T-helper 2 cell treated with Interferon-gamma antibody and Interleukin-4, amounts not matched to agents 5 μg/mL and 100 μg/mL, for 36 hours (primary cell): ENCODE results near the gene KCNA5.

Experiments
- DNase-seq: peaks from one replicate; pipeline ENCODE4 v3.0.0; 2021; ENCODE audit warnings: low spot score
- H3K27ac Mint-ChIP-seq: one replicate; pipeline ENCODE4 v1.8.0; 2021; ENCODE audit warnings: mild to moderate bottlenecking, mixed read lengths
- H3K27me3 Mint-ChIP-seq: one replicate; pipeline ENCODE4 v1.8.0; 2021; ENCODE audit warnings: low read depth, mixed read lengths
- H3K36me3 Mint-ChIP-seq: one replicate; pipeline ENCODE4 v1.8.0; 2021; ENCODE audit warnings: low read depth, mixed read lengths
- H3K4me1 Mint-ChIP-seq: one replicate; pipeline ENCODE4 v1.8.0; 2021; ENCODE audit warnings: low read depth, mixed read lengths
- H3K4me3 Mint-ChIP-seq: one replicate; pipeline ENCODE4 v1.8.0; 2022; ENCODE audit warnings: mild to moderate bottlenecking, moderate library complexity, mixed read lengths
- H3K9me3 Mint-ChIP-seq: one replicate; pipeline ENCODE4 v1.8.0; 2021; ENCODE audit warnings: mixed read lengths

Gene KCNA5

DNA sequence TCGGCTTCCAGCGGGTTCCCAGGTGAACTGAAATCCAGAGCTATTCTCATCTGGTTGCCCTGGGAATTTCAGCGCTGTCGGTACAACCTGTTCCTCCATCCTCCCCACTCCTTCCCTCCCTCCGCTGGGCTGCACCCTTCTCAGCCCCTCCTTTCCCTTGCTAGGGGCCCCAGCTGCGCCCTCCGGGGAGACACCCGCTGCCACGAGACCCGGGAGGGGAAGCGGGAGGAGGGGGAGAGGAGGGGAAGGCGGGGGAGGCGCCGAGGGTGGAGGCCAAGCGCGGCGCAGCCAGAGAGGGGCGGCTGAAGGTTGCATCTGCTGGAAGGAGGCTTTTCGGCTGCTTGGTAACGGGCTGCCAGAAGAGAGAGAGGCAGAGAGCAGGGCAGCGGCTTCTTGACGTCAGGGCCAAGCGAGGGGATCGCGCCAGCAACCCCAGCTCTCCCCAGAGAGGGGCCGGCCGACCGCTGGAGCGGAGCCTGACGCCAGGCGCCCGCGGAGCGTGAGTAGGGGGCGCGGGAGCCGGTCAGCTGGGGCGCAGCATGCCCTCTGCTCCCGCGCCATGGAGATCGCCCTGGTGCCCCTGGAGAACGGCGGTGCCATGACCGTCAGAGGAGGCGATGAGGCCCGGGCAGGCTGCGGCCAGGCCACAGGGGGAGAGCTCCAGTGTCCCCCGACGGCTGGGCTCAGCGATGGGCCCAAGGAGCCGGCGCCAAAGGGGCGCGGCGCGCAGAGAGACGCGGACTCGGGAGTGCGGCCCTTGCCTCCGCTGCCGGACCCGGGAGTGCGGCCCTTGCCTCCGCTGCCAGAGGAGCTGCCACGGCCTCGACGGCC lies at the start of gene KCNA5:
Gene KCNA5 (plus strand): TSS at position 291 of the 831 bp plus-strand sequence. CDS start 269 bp downstream, at position 560.
- H3K4me1 Mint-ChIP-seq, result no peaks in the 10 kb centered on the region
- H3K27ac Mint-ChIP-seq, result no peak within 1 kb of the TSS
- H3K9me3 Mint-ChIP-seq, result no peaks in the 10 kb centered on the region
- H3K27me3 Mint-ChIP-seq, result peaks cover 35% of the 10 kb centered on the region
- H3K36me3 Mint-ChIP-seq, result no peaks in the 10 kb centered on the region
- no peak within 1 kb of the TSS for H3K4me3 Mint-ChIP-seq
- DNase-seq, result no peak

DNA sequence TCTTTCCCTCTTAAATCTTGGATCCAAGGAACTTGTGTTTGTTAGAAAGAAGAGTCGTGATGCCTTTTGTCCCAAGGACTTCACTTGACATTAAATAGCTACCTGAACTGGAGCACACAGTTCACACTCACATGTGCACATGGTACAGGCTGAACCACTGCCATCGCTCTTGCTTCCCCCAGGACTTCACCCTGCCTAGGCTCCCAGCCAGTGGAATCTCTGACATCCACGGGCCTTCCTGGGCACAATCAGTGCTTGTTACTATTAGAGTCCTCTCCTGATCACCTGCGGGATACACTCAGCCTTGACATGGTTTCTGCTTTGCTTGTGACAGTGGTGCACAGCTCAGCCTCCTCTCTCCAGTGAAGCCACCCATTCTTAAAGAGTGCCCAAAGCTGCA lies 49.1 kb upstream of the KCNA5 start:
- Mint-ChIP-seq H3K4me3 (no peak overlapping the region), H3K9me3 (no peaks in the 10 kb centered on the region), H3K4me1 (no peaks in the 10 kb centered on the region), H3K27me3 (peaks cover 5% of the 10 kb centered on the region), H3K27ac (no peak overlapping the region), H3K36me3 (no peaks in the 10 kb centered on the region)
- no peak for DNase-seq

DNA sequence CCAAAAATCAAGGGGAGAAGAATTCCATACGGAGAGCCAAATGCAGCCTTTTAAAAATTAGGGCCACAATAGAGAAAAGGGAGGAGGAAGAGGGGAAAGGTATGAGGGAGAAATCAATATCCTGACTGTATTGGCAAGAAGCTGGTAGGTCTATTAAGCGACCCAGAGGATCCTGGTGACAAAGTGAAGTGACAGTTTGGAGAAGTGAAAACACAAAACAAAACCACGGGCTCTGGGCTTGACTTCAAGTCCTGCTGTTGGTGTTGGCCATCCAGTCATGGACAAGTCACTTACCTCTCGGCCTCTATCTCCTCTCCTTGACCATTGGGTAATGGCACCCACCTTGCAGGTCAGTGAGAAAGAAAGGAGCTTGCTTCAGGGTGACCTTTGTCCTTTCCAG lies 47.0 kb upstream of the KCNA5 start:
- no peak overlapping the region for H3K4me3 Mint-ChIP-seq
- H3K27ac Mint-ChIP-seq, result no peak overlapping the region
- no peaks in the 10 kb centered on the region for H3K4me1 Mint-ChIP-seq
- no peaks in the 10 kb centered on the region for H3K36me3 Mint-ChIP-seq
- DNase-seq, result no peak
- peaks cover 2% of the 10 kb centered on the region for H3K27me3 Mint-ChIP-seq
- H3K9me3 Mint-ChIP-seq, result no peaks in the 10 kb centered on the region

DNA sequence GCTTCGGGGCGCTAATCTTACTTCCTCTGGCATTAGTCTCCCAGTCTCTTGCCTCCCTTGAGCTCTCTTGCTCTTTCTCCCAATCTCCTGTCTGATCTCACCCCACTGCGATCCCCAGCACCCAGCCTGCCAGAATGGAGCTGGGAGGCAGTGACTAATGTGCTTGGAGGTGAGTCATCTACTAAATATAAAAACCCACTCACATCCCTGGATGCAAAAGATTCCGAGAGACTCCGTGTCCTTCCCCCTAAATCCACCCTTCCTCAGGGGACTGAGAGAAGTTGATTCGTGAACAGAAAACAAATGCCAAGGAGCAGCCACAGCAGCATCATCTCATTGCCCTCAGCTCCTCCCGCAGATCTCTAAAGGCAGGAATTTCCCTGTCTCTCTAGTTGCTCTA lies 45.7 kb upstream of the KCNA5 start:
- no peaks in the 10 kb centered on the region for H3K9me3 Mint-ChIP-seq
- H3K36me3 Mint-ChIP-seq, result no peaks in the 10 kb centered on the region
- no peak overlapping the region for H3K27ac Mint-ChIP-seq
- no peaks in the 10 kb centered on the region for H3K4me1 Mint-ChIP-seq
- no peak overlapping the region for H3K4me3 Mint-ChIP-seq
- no peak for DNase-seq
- H3K27me3 Mint-ChIP-seq, result peaks cover 2% of the 10 kb centered on the region

DNA sequence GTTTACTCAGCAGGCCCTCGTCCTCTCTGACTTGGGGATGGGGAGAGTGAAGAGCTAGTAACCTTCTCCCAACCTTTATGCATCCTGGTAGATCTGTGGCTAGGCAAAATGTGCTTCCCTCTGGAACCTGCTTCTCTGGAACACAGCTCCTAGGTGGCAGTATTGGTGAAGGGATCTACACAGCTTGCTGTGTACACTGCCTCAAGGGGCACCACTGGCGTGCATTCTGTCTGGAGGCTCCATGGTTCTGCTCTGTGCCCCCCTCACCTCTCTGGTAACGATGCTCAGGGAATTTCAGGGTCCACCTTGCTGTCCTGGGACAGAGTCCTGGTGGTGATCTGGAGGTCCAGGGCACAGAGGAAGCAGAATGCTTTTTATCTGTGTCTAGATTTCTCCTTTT lies 43.5 kb upstream of the KCNA5 start:
- DNase-seq, result no peak
- H3K4me1 Mint-ChIP-seq, result no peaks in the 10 kb centered on the region
- H3K4me3 Mint-ChIP-seq, result no peak overlapping the region
- H3K27me3 Mint-ChIP-seq, result peaks cover 4% of the 10 kb centered on the region
- no peak overlapping the region for H3K27ac Mint-ChIP-seq
- H3K9me3 Mint-ChIP-seq, result no peaks in the 10 kb centered on the region
- no peaks in the 10 kb centered on the region for H3K36me3 Mint-ChIP-seq

DNA sequence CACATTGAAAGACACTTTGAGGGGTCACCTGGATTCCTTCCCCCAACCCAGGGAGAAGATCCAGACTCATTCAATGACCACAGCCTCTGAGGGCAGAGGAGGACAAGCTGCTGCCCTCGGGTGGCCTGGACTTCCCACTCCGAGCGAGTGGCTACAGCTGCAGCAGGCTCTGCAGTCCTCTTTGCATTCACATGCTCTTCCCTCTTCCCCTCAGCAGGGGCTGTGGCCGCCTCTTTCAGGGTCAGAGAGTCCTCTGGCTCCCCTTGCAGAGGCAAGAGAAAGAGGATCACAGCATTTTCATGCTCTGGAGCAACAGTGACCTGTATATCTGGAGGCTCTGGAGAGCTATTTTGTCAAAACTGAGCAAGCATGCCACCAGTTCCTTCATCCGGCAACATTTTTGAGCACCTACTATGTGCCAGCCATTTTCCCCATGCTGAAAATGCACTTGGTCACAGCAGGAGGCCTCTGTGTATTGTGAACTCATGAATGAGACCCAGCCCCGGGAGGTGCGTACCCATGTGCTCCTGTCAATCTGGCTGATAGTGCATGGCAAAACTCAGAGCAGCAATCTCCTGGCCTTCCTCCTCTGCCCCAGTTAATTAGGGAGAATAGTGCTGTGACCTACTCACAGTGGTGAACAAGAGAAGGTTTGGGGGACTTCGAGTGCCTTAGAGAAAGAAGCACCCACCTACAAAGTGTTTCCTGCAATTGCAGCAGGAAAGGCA lies 42.9 kb upstream of the KCNA5 start:
- DNase-seq, result no peak
- no peak overlapping the region for H3K27ac Mint-ChIP-seq
- no peaks in the 10 kb centered on the region for H3K9me3 Mint-ChIP-seq
- no peaks in the 10 kb centered on the region for H3K36me3 Mint-ChIP-seq
- no peak overlapping the region for H3K4me3 Mint-ChIP-seq
- H3K27me3 Mint-ChIP-seq, result peaks cover 7% of the 10 kb centered on the region
- H3K4me1 Mint-ChIP-seq, result no peaks in the 10 kb centered on the region

DNA sequence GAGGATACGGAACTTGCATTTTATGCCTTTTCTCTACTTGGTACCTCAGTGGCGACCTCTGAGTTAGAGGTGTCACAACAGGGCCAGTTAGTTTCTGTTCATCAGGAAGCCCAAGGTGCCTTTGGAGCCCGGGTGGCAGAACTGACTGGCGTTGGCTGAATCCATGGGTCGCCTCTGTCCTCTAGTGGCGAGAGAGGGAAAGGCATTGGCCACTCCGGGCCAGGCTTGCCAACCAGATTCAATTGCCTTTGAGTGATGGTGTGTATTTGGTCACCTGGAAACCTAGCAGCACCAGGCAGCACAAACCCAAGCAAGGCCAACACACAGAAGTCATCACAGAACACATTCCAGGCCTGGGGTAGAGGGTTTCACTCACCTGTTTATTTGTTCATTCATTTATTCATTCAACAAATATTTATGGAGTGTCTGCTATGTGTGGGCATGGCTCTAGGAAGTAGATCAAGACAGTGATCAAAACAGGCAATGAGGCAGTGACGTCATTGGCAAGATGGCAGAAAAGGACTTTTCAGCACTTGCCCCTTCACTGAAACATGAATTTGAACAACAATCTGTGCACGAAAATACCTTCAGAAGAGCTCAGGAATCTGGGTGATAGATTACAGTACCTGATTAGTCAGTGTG lies 40.5 kb upstream of the KCNA5 start:
- DNase-seq, result peak; percentile 27

DNA sequence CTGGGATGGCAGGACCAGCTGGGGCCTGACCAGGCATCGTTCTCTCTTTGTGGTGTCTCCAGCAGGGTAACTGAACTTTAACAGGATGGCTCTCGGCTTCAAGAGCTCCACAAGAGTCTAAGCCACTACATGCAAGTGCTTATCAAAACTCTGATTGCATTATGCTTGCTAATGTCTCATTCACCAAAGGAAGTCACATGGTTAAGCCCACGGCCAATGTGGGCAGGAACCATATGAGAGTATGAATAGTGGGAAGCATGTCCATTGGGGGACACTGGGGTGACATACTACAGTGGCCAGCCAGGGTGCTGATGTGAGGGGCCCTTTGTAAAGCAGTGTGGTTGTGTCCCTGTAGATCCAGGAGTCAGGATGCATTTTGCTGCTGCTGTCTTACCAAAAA lies 35.0 kb upstream of the KCNA5 start:
- Mint-ChIP-seq H3K27ac (no peak overlapping the region), H3K4me1 (no peaks in the 10 kb centered on the region), H3K4me3 (no peak overlapping the region), H3K36me3 (no peaks in the 10 kb centered on the region), H3K9me3 (no peaks in the 10 kb centered on the region), H3K27me3 (peaks cover 19% of the 10 kb centered on the region)
- no peak for DNase-seq

More for the DNA sequence above, 40.5 kb upstream of the KCNA5 start:
- Mint-ChIP-seq H3K36me3 (no peaks in the 10 kb centered on the region), H3K9me3 (no peaks in the 10 kb centered on the region), H3K4me3 (no peak overlapping the region), H3K27me3 (peaks cover 9% of the 10 kb centered on the region), H3K4me1 (no peaks in the 10 kb centered on the region), H3K27ac (no peak overlapping the region)

DNA sequence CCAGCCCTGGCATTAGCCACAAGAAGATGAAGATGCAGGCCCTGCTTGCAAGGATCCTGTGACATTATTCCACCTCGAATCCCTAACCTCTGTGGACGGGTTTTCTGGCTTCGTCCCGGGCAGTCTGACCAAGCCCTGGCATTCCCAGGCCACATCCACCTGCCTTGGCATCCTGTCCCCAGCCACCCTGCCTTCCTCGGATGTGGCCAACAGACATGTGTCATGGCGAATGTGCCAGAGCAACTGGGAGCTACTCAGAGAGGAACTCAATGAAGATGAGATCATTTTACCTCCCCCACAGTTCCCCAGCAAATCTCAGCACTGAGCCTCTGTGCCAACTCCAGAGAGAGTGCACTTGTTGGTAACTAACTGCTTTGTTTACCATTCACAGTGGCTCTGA lies 33.5 kb upstream of the KCNA5 start:
- Mint-ChIP-seq H3K27ac (no peak overlapping the region), H3K27me3 (peaks cover 20% of the 10 kb centered on the region), H3K9me3 (no peaks in the 10 kb centered on the region), H3K36me3 (no peaks in the 10 kb centered on the region), H3K4me1 (no peaks in the 10 kb centered on the region), H3K4me3 (no peak overlapping the region)
- no peak for DNase-seq

DNA sequence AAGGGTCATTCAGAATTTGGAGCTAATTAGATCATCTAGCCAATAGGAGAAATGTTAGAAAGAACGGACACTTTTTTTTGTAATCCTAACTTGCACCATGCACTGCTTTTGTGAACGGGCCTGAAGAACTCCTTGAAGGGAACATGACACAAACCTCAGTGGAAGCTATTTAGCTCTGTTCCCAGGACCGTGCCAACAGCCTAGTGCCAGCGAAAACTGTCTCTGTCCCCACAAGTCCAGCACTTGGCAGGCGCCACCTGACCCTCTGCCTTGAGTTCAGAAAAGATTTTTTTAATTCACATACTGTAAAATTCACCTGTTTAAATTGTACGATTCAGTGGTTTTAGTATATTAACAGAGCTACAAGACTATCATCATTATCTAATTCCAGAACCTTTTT lies 31.3 kb upstream of the KCNA5 start:
- Mint-ChIP-seq H3K27ac (no peak overlapping the region), H3K4me1 (no peaks in the 10 kb centered on the region), H3K9me3 (no peaks in the 10 kb centered on the region), H3K4me3 (no peak overlapping the region), H3K27me3 (peaks cover 14% of the 10 kb centered on the region), H3K36me3 (no peaks in the 10 kb centered on the region)
- DNase-seq, result no peak

DNA sequence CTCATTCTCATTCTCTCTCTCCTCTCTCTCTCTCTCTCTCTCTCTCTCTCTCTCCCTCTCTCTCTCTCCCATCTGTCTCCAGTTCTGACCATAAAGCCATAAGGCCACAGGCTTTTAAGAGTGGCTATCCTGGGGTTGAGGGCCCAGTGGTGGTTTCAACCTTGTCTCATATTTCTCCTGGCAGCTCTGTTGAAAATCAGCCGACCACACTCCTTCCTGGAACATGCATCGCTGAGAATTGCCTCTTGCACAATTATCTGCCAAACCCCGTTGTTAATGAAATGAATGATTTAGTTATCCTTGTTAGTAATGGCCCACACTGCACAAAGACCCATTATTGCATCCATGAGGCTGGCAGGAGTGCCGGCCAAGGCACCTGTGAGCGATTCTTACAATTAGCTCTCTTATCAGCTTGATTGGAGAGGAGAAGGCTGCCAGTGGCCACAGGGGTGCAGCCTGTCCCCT lies 30.4 kb upstream of the KCNA5 start:
- no peak overlapping the region for H3K27ac Mint-ChIP-seq
- no peaks in the 10 kb centered on the region for H3K36me3 Mint-ChIP-seq
- H3K4me3 Mint-ChIP-seq, result no peak overlapping the region
- H3K9me3 Mint-ChIP-seq, result no peaks in the 10 kb centered on the region
- H3K27me3 Mint-ChIP-seq, result peaks cover 14% of the 10 kb centered on the region
- H3K4me1 Mint-ChIP-seq, result no peaks in the 10 kb centered on the region
- DNase-seq, result no peak

DNA sequence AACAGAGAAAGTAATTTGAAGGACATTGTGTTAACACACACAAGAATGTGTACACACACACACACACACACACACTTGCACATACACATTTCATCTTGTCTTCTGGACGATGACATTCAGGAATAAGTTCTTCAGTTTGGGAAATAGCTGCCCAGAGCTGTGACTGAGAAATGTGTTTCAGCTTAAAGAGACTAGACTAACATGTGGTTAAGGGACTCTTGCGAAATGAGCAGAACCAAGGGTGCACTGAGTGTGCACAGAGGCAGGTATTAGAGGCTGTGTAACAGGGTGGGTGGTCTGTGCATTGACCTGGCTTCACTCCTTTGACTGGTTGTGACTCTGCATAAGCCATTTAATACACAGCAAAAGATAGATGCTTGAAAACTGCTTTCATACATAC lies 29.4 kb upstream of the KCNA5 start:
- no peaks in the 10 kb centered on the region for H3K9me3 Mint-ChIP-seq
- no peak for DNase-seq
- H3K36me3 Mint-ChIP-seq, result no peaks in the 10 kb centered on the region
- no peaks in the 10 kb centered on the region for H3K4me1 Mint-ChIP-seq
- peaks cover 9% of the 10 kb centered on the region for H3K27me3 Mint-ChIP-seq
- no peak overlapping the region for H3K4me3 Mint-ChIP-seq
- H3K27ac Mint-ChIP-seq, result no peak overlapping the region

DNA sequence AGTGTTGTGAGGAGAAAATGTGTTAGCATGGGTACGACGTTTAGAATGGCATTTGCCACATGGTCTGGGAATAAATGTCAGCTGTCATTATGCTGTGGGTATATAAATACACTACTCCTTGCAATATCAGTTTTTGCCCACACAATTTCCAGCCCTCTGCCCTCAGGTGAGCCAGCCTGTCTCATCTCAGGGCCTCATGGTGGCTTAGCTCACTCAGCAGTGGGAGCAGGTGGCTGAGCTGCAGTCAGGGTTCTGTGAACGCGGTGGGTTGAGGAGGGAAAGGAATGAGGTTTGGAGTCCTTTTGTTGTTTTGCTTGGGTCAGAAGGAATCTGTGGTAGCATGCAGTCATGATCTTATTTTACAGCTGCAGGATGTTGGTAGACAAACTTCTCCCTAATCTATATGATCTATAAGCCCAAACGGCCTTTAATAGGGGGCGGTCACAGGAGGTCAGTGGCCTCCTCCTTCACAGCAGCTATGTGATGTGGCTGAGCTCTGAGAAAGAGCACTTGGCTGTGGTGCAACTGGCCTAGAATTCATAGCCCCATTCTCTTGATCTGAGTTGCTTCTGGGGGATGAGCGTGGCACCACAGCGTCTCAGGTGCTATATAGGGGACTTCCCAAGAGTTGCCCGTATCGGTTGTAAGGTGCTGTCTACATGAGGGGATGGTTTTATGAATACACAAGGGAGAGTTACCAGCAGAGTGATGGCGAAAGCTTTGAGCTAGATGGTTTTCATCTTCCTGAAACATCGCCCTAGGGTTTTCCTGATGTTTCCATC lies 27.8 kb upstream of the KCNA5 start:
- Mint-ChIP-seq H3K9me3 (no peaks in the 10 kb centered on the region), H3K4me3 (no peak overlapping the region), H3K36me3 (no peaks in the 10 kb centered on the region), H3K4me1 (no peaks in the 10 kb centered on the region), H3K27me3 (peaks cover 9% of the 10 kb centered on the region), H3K27ac (no peak overlapping the region)
- DNase-seq, result no peak
